Measurements from ENCODE around the gene CDKN2C.
"Not testable (repeated sequence)": the region's sequence is repeated elsewhere in the genome, so short reads cannot be mapped to it uniquely, and the experiment has no call there.

The CDKN2C gene

GRCh38 chr1:50981741-50982140 lies 11.7 kb downstream of the CDKN2C start:
- no peak for DNase-seq

GRCh38 chr1:50982611-50983010 lies 12.6 kb downstream of the CDKN2C start:
- no peak for DNase-seq

DNA sequence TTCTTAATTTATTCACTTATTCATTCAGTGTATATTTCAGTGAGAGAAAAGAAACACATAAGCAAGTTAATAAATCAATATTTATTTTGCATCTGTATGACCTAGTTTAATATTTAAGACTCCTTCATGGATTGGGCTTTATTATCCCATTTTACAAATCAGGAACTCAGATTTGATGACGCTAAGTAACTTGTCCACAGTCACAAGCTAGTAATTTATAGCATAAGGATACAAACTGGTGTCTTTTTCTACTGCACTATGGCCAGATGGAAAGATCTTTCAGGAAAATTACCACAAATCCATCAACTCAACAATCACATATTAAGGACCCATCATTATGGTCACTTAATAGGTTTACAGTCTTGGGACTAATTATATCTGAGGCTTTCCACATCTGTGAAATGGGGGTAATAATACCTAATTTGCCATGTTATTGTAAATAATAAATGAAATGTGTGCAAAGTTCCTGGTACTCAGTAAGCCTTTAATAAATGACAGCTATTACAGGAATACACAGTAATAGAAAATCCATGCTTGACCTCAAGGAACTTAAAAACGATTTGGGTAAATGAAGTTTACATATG lies 13.3 kb downstream of the CDKN2C start:
- DNase-seq: no peak

DNA sequence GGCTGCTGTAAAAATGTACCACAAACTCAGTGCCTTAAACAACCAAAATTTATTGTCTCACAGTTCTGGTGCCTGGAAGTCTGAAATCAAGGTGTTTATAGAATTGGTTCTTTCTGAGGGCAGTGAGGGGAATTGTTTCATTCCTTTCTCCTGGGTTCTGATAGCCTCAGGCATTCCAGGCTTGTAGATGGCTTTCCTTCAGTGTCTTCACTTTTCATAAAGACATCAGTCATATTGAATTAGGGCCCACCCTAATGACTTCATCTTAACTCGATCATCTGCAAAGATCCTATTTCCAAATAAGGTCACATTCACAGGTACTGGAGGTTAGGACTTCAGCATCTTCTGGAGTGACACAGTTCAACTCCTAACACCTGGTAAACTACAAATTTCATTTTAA lies 15.0 kb downstream of the CDKN2C start:
- DNase-seq: no peak

GRCh38 chr1:50986653-50987052 lies 16.6 kb downstream of the CDKN2C start:
- DNase-seq: no peak

GRCh38 chr1:50989694-50990093 lies 19.6 kb downstream of the CDKN2C start:
- DNase-seq: no peak

- no peak for DNase-seq
Measured at GRCh38 chr1:50992532-50993318, 22.7 kb downstream of the CDKN2C start.

DNA sequence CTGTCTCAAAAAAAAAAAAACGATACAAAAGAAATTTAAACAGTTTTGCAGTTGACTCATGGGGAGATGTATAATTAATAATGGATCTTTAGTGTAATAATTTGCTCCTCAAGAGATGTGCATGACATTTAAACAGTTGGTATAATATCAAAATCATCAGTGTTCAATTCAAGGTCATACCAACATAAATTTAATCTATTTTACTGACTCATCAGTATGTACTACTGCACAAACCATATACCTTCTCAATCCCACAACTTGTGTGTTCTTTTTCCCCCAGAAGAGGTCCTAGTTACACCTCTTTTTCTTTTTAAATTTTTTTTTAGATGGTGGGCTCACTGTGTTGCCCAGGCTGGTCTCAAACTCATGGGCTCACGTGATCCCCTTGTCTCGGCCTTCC lies 23.6 kb downstream of the CDKN2C start:
- no peak for DNase-seq

GRCh38 chr1:50994997-50995396 lies 25.0 kb downstream of the CDKN2C start:
- no peak for DNase-seq

GRCh38 chr1:50995651-50996050 lies 25.6 kb downstream of the CDKN2C start:
- no peak for DNase-seq

- DNase-seq: no peak
Measured at GRCh38 chr1:50996083-50996482, 26.0 kb downstream of the CDKN2C start.

- not testable (repeated sequence) for DNase-seq
Measured at GRCh38 chr1:50999375-50999774, 29.3 kb downstream of the CDKN2C start.

DNA sequence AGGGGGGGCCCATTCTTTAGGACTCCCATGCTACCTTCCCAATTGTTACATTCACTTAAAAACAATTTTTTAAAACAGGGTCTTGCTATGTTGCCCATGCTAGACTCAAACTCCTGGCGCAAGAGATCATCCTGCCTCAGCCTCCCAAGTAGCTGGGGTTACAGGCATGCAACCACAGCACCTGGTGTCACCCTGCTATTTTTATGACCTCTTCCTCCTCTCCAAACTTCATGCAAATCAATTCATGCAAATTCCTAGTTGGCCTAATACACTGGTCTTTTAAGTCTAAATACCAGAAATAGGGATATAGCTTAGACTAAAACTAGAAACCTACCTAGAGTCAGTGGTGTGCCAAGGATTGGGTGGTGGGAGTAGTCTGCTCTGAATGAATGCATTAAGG lies 30.1 kb downstream of the CDKN2C start:
- no peak for DNase-seq

GRCh38 chr1:51000651-51001050 lies 30.6 kb downstream of the CDKN2C start:
- no peak for DNase-seq

GRCh38 chr1:51002516-51002915 lies 32.5 kb downstream of the CDKN2C start:
- DNase-seq: no peak

DNA sequence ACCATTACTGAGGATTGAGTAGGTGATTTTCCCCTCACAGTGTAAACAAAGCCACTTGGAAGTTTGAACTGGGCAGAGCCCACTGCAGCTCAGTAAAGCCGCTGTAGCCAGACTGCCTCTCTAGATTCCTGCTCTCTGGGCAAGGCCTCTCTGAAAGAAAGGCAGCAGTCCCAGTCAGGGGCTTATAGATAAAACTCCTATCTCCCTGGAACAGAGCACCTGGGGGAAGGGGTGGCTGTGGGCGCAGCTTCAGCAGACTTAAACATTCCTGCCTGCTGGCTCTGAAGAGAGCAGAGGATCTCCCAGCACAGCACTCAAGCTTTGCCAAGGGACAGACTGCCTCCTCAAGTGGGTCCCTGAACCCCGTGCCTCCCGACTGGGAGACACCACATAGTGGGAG lies 35.5 kb downstream of the CDKN2C start:
- not testable (repeated sequence) for DNase-seq

- no peak for DNase-seq
Measured at GRCh38 chr1:51009381-51009780, 39.3 kb downstream of the CDKN2C start.

- no peak for DNase-seq
Measured at GRCh38 chr1:51014878-51015277, 44.8 kb downstream of the CDKN2C start.

DNA sequence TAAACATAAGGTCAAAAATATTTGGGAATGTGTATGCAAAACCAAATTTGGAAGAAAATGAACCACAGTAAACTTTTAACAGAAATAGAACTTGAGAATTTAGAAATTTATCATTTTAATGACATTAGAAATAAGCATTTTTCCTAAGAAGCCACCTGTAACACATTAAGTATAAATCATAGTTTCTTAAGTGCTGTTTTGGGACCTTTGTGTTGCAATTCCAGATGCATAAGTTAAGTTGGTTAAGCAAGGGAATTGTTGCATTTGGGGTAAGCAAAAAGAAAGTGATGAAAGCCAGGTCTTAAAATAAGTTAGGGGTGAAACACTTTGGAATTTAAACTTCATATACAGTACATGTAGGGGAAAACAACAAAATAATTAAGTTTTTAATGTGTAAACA lies 49.8 kb downstream of the CDKN2C start:
- DNase-seq: no peak
